AG09309 (cell line): Measurements from ENCODE around the gene POLE.

Experiments used
- DNase-seq: peaks from one replicate; pipeline ENCODE4 v3.0.0-alpha.2; 2010; ENCODE audit warnings: low read depth
- H3K4me3 ChIP-seq: 2 replicates; pipeline ENCODE4 v1.5.1; 2011; ENCODE audit warnings: mild to moderate bottlenecking, low read depth, low read length, moderate library complexity; ENCODE audit not compliant: control insufficient read depth
- TF ChIP-seq, protein P1 (sequence below): IDR thresholded peaks from 2 replicates; pipeline ENCODE4 v1.5.1; 2011; ENCODE audit warnings: mild to moderate bottlenecking, low read depth, low read length, inconsistent platforms; ENCODE audit not compliant: insufficient read depth, control insufficient read depth; ENCODE audit errors: missing control alignments

POLE gene

DNA sequence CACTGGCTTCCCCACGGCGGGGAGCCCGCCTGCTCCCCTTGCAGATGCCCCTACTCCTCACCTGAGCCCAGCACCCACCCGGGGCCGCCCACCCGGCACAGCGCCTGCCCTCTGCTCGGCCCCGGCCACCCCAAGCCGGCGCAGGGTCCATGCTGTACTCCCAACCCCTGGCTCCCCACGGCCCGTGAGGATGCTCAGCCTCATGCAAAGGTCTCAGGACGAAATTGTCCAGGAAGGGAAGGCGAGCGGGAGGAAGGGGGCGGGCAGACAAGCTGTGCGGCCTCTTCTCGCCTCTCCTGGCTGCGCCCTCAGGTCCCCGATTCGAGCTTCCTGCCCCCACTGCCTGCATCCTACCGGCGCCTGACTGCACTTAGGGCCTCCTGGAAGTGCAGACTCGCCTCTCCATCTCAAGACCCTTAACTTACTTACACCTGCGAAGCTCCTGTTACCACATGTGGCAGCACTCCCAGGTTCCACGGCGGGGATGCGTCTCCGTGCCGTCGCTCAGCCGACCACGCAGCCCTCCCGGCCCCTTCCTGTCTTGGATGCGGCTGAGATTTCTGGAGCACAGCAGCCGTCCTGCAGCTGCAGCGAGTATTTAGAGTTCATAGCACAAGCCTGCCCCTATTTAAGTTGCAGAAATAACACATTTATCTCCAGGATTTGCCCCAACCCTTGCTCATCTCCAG is 94.7 kb downstream of the POLE start:
- TF ChIP-seq, protein P1, sequence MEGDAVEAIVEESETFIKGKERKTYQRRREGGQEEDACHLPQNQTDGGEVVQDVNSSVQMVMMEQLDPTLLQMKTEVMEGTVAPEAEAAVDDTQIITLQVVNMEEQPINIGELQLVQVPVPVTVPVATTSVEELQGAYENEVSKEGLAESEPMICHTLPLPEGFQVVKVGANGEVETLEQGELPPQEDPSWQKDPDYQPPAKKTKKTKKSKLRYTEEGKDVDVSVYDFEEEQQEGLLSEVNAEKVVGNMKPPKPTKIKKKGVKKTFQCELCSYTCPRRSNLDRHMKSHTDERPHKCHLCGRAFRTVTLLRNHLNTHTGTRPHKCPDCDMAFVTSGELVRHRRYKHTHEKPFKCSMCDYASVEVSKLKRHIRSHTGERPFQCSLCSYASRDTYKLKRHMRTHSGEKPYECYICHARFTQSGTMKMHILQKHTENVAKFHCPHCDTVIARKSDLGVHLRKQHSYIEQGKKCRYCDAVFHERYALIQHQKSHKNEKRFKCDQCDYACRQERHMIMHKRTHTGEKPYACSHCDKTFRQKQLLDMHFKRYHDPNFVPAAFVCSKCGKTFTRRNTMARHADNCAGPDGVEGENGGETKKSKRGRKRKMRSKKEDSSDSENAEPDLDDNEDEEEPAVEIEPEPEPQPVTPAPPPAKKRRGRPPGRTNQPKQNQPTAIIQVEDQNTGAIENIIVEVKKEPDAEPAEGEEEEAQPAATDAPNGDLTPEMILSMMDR = no peak
- H3K4me3 ChIP-seq = no peak overlapping the region
- DNase-seq = no peak

DNA sequence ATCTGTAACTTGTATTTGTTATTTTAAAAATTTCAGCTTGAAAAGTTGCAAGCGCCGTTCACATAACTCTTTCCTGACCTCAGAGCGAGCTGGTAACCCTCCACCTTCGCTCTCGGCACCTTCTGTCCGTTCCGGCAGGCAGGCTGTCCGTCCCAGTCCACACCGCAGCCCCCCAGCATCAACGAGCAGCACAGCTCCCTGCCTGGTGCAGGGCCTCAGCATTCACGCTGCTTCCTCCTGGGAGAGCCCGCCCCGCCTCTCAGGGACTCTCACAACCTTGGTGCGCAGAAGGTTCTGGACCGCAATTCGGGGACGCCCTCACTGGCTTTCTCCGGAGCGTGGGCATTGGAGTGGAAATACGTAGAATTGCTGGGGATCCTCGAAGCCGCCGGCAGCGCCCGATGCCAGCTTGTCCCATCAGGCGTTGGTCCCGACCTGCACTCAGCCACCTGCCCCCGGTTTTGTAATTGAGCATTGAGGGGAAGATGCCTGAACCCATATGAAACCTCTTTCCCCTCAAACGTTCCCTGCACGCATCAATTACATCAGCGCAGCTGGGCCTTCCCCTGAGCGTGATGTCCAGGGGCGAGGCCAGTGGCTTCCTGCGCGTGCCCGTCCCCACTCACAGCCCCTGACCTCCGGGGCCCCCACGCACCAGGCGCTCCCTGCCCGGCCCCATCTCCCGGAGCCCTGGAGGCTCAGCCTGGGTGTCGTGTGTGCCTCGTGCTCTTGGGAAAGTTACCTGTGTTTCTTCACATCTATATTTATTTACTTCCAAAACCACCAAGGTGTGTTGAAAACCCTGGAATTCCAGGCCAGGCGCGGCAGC is 95.8 kb downstream of the POLE start:
- no peak for DNase-seq
- TF ChIP-seq, protein P1 = no peak
- no peak overlapping the region for H3K4me3 ChIP-seq

DNA sequence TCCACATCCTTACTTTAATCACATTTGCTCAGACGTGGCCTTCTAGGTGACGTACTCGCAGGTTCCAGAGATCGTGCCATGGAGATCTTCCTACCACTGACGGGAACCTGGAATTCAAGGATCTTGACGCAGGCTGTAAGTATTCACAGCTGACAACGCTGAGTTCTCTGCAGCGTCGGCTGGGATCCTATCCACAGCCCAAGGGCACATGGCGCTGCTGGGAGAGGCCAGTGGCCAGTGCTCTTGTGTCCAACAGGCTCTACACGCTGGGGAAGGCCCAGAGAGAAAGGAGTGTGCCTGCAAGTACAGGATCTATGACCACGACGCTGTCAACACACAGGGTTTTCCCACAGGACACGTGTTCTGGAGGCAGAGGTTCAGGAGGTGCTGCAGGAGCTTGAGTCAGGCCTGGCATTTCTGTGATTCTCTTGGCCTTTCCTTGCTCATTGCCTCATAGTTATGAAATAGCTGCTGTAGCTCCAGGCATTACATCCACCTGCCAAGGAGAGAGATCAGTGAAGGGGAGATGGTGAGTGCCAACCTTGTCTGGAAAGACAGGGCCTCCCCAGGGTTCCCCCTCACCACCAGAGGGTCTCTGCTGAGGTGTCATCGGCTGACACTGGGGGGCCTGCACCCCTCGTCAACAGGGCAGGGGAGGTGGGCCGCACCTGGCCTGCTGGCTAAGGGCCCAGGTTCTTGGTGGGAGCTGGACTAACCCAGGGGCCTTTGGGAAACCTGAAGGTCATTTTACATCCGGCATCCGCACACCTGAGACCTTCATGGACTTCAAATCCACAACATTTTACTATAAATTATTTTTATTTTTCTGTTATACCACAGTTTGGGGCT is 98.1 kb downstream of the POLE start:
- TF ChIP-seq, protein P1 = no peak
- no peak for DNase-seq
- no peak overlapping the region for H3K4me3 ChIP-seq

DNA sequence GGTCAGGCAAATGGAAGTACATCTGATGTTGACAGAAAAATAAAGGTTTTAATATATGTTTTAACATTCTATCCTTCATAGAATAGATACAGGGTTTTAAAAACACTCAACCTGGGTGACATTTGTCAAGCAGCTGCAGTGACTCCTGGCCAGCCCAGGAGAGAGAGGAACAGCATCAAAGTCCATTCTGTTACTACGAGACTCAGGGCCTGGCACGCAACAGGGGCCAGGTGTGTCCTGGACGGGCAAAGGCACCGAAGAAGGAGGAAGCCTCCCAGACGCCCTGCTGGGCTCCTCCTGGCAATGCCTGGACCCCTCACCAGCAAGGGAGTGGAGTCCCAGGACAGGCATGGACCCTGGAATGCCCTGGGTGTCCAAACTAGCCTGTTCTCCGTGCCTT is 98.8 kb downstream of the POLE start:
- TF ChIP-seq, protein P1 = no peak
- H3K4me3 ChIP-seq = no peak overlapping the region
- no peak for DNase-seq

DNA sequence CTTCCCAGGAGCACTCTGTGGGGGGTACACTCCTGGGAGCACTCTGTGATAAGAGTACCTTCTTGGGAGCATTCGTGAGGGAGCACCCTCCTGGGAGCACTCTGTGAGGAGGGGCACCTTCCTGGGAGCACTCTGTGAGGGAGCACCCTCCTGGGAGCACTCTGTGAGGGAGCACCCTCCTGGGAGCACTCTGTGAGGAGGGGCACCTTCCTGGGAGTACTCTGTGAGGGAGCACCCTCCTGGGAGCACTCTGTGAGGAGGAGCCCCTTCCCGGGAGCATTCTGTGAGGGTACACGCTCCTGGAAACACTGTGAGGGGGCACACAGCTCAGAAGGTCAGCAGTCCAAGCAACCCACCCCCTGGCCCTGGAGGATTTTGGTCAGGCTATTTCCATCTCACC is 99.4 kb downstream of the POLE start:
- H3K4me3 ChIP-seq = no peak overlapping the region
- DNase-seq = no peak
- TF ChIP-seq, protein P1 = no peak

DNA sequence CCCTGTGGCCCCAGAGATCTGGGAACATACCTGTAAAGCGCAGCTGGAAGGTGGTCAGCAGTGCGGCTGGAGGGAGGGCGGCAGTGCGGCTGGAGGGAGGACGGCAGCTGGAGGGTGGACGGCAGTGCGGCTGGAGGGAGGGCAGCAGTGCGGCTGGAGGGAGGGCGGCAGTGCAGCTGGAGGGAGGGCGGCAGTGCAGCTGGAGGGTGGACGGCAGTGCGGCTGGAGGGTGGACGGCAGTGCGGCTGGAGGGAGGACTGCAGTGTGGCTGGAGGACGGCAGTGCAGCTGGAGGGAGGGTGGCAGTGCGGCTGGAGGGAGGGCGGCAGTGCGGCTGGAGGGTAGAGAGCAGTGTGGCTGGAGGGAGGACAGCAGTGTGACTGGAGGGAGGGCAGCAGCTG is 100.2 kb downstream of the POLE start:
- no peak for DNase-seq
- TF ChIP-seq, protein P1 = no peak

More for the DNA sequence above, 100.2 kb downstream of the POLE start:
- H3K4me3 ChIP-seq = no peak overlapping the region
